HG02759 (cell line): ENCODE measurements around the gene GNG7.
"Not testable (repeated sequence)": the region's sequence is repeated elsewhere in the genome, so short reads cannot be mapped to it uniquely, and the experiment has no call there.

Experiments
- ATAC-seq: cut with Tn5 transposase; IDR thresholded peaks from one replicate; pipeline ENCODE4 v1.9.1; 2021; ENCODE audit warnings: mild to moderate bottlenecking, moderate library complexity; ENCODE audit not compliant: unreplicated experiment

Gene GNG7

GRCh38 chr19:2523630-2524311 lies 178.7 kb downstream of the GNG7 start:
- no peak for ATAC-seq

GRCh38 chr19:2519482-2519881 lies 183.0 kb downstream of the GNG7 start:
- no peak for ATAC-seq

GRCh38 chr19:2518856-2519255 lies 183.6 kb downstream of the GNG7 start:
- not testable (repeated sequence) for ATAC-seq

GRCh38 chr19:2517881-2518601 lies 184.5 kb downstream of the GNG7 start:
- no peak for ATAC-seq

- no peak for ATAC-seq
These were observed 185.8 kb downstream of the GNG7 start for GRCh38 chr19:2516727-2517126.

GRCh38 chr19:2514981-2515518 lies 187.4 kb downstream of the GNG7 start:
- ATAC-seq = no peak

- no peak for ATAC-seq
These were observed 189.7 kb downstream of the GNG7 start for GRCh38 chr19:2512523-2513431.

- no peak for ATAC-seq
These were observed 190.5 kb downstream of the GNG7 start for GRCh38 chr19:2511991-2512390.

DNA sequence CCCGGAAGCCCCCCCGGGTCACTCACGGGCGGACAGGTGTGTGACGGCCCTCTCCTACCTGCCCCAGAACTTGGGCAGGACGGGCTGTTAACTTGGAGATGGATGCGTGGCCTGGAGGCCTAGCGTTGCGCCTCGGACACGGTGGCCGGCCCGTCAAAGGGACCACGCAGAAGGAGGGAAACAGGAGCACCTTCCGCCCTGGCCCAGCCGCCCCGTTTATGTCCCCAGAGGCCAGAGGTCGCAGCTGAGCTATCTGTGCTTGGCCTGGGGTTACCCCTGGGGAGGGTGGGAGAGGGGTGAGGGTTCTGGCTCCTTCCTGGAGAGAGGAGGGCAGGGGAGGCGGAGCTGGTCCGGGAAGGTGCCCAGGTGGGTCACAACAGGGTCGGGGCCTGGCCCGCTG lies 190.9 kb downstream of the GNG7 start:
- ATAC-seq = no peak

- no peak for ATAC-seq
These were observed 193.4 kb downstream of the GNG7 start for GRCh38 chr19:2509096-2509495.

DNA sequence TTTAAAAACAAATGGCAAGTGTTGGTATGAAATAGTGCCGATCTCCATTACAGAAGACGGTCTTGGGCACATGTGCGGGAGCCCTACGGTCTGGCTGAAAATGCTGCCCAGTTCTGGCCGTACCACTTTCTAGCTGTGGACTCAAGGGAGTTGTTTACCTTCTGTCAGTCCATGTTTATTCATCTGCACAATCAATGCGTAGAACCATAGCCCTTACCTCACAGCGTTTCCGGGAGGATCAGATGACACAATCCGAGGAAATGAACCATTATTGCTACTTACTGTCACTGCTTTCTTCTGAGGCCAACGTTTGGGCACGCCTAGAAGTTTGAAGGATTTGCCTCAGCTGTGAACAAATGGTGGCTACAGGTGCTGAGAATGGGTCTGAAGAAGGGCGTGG lies 195.4 kb downstream of the GNG7 start:
- no peak for ATAC-seq

GRCh38 chr19:2506656-2507055 lies 195.8 kb downstream of the GNG7 start:
- not testable (repeated sequence) for ATAC-seq

GRCh38 chr19:2503521-2504109 lies 198.9 kb downstream of the GNG7 start:
- ATAC-seq = no peak

DNA sequence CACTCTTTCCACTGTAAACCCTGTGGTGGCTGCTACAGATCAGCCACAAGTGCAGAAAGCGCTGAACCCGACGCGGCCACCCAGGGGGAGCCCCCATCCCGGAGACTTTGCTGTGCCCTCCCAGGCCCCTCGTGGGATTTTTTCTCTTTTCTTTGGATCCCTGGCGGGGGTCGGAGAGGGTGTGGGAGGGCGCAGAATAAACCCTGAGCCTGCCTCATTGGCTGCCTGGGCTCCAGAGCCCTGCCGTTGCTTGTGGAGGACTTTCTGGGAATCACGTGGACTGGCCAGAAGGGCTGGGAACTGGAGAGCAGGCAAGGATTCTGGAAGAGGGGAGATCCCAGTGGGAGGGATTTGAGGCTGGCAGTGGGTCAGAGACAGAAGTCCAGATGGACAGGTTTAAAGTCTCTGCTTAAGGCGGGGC lies 201.6 kb downstream of the GNG7 start:
- ATAC-seq = no peak

GRCh38 chr19:2500156-2500555 lies 202.3 kb downstream of the GNG7 start:
- no peak for ATAC-seq

DNA sequence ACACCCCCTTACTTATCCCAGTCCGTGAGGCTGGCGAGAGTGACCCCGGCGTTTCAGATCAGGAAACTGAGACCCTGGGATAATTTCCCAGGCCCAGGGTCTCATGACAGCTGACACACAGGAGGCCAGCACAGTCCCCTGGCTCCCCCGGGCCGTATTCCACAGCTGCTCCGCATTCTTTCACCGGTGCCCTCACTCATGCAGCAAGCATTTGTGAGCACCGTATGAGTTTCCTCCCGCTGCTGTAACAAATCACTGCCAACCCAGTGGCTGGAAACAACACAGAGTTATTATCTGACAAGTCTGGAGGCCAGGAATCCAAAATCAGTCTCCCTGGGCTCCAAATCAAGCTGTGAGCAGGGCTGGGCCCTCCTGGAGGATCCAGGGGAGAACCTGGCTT lies 205.3 kb downstream of the GNG7 start:
- ATAC-seq = no peak

DNA sequence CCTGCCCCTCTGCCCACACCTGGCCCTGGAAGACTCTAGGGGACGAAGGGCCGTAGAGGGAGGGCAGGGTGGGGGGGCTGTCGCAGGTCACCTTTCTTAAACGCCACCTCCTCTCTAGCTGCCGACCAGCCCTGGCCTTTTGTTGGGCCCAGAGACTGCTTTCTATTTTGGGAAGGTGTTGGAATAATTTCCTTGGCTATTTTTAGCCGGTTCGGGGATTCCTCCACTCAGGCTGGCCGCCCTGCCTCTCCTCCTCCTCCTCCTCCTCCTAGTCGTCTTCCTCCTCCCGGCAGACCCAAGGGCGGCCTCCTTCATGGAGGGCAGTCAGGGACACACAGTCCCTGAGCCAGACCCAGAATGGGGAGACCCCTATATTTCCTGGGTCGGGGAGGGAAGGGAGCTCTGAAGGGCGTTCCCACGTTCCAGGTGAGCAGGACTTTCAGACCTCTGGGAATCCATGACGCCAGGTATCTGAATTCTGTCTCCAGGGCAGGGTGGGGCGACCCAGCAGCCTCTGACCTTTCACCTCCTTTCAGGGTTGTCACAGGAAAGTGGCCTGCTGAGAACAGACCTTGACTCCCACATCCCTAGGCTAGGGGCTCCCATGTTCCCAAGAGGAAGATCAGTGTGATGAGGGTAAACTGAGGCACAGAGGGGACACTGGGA lies 206.7 kb downstream of the GNG7 start:
- no peak for ATAC-seq

DNA sequence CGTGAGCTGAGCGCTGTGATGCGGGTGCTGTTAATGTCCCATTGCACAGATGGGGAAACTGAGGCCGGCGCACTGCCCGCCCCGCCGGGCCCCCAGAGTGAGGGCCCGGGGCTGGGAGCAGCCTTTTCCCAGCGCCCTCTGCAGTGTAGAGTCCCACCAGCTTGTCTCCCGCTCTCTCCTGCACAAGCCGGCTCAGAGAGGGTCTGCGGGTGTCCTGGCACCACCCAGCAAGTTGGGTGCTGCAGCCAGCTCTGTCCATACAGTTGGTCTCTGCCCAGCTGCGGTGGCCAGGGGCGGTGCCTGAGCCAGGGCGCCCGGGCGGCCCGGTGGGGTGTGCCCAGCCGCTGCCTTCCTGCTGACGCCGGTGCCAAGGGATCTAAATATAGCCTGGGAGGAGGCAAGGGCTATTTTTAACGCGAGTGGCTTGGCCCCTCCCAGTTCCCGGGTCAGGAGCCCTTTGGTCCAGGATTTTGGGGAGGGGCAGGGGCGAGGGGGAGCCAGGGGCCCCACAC lies 207.3 kb downstream of the GNG7 start:
- ATAC-seq = peak; percentile 27

GRCh38 chr19:2494447-2495129 lies 207.9 kb downstream of the GNG7 start:
- peak; percentile 59 for ATAC-seq

DNA sequence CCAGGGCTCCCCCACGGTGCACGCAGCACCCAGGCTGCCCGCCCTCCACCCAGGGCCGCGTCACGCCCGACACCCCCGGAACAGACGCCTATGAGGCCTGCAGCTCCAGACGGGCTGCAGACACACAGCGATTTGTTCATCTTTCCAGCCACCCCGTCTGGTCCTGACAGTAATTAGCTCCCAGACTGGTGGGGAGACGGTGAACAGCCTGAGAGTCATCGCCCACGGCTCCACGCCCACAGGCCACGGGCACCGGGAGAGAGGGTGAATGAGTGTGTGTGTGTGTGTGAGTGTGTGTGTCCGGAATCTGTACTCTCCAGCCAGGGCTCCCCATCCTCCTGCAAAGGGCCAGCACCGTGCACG lies 208.4 kb downstream of the GNG7 start:
- ATAC-seq = no peak
